ENCODE measurements around the gene MRPL22. TPM values are rescaled to one million over a fixed set of nuclear protein-coding genes. Genes with fewer than 3 reads are reported as not detected.
A peak's percentile ranks its signal among the peaks of the same experiment; 100 is the strongest.

The MRPL22 gene
- total and polyA plus RNA-seq, 2 experiments from 2014 or later, result 11.5 to 93.7 TPM

DNA sequence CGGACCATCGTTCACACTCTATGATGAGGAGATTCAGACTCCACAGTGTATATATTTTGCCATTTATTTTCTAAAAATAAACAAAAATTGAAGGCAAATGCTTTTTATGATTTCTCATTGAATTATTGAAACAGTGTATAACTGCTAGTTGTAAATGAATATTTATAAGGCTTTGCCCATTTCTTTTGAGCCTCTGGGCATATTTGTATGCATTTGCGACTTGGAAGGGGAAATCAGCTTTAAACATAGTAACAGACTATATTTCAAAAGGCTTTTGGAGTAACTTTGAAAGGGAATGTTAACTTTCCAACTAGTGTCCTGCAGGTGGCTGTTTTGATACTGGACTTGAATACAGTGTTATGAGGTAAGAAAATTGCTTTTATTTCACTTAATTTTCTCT, 26.0 kb downstream of the MRPL22 start:
- Histone ChIP-seq H3K27me3 (replicated peaks; ENCODE audit: insufficient read depth) (no peaks in the 10 kb centered on the region), H3K4me3 (no peak overlapping the region), H3K9ac (no peak overlapping the region), H3K36me3 (ENCODE audit: low read depth) (peaks cover 16% of the 10 kb centered on the region), H3K9me2 (ENCODE audit: insufficient read depth) (no peaks in the 10 kb centered on the region), H3K4me2 (ENCODE audit: unreplicated experiment) (no peak overlapping the region), H3K4me1 (ENCODE audit: insufficient read depth) (peaks cover 10% of the 10 kb centered on the region; the same call in 1 of the 2 replicates), H3K79me2 (ENCODE audit: insufficient read depth) (0 out of 2 replicates have a peak, but pooled peaks cover 8% of the 10 kb centered on the region), H3K27ac (no peak overlapping the region), H4K20me1 (ENCODE audit: insufficient read depth) (no peaks in the 10 kb centered on the region), H2AFZ (no peak overlapping the region), H3F3A (ENCODE audit: insufficient read depth) (no peaks in the 10 kb centered on the region), H3K9me3 (ENCODE audit: low read depth) (no peaks in the 10 kb centered on the region)
- 97 to 100% methylated on average over 3 of the region's 3 CpGs for WGBS, 2 experiments (ENCODE audit: low coverage in 1 of 2, low lambda C conversion rate in 2 of 2, missing lambda C conversion rate in 2 of 2)
- in situ Hi-C loops (cut with MboI), result no loop called here
- DNase-seq, result no peak
- TF ChIP-seq EZH2 (IDR thresholded peaks at IDR 0.05; ENCODE audit: insufficient read depth, poor library complexity, severe bottlenecking), result no peak
- no peak for TF ChIP-seq EZH2phosphoT487 (IDR thresholded peaks at IDR 0.05; ENCODE audit: insufficient read depth, low read depth)

DNA sequence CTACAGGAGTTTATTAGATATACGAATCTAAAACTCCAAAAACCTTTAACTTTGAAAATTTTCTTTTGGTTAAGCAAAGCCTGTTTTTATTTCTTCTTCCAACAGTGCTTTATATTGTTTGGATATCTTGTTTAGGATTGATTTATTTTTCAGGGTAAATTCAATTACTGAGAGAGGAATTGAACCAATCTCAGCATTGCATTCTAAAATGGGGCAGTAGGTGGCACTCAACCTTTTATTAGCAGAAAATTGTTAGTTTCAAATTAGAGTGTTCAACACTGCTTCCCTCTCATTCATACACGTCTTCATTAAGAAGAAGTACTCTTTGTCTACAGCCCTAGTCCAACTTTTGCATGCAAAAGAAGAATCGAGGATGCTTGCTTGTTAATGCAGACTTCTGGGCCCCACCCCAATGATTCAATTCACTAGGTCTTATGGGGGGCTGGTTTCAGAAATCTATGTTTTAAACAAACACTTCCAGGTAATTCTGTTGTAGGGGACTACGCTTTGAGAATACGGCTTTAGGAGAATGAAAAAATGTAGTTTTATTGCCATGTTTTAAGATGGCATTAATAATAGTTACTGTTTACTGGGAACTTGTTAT, 26.6 kb downstream of the MRPL22 start:
- H3K4me3 ChIP-seq, result no peak overlapping the region
- H3K9me2 ChIP-seq (ENCODE audit: insufficient read depth), result no peaks in the 10 kb centered on the region
- 0 out of 2 replicates have a peak, but pooled peaks cover 8% of the 10 kb centered on the region for H3K79me2 ChIP-seq (ENCODE audit: insufficient read depth)
- no peak overlapping the region for H3K9ac ChIP-seq
- H3F3A ChIP-seq (ENCODE audit: insufficient read depth), result no peaks in the 10 kb centered on the region
- H3K9me3 ChIP-seq (ENCODE audit: low read depth), result no peaks in the 10 kb centered on the region
- peaks cover 12% of the 10 kb centered on the region for H3K36me3 ChIP-seq (ENCODE audit: low read depth)
- no peak overlapping the region for H2AFZ ChIP-seq
- no peaks in the 10 kb centered on the region for H3K27me3 ChIP-seq (replicated peaks; ENCODE audit: insufficient read depth)
- peak; percentile 38 for DNase-seq
- H3K27ac ChIP-seq, result no peak overlapping the region
- TF ChIP-seq EZH2phosphoT487 (IDR thresholded peaks at IDR 0.05; ENCODE audit: insufficient read depth, low read depth) (no peak), EZH2 (IDR thresholded peaks at IDR 0.05; ENCODE audit: insufficient read depth, poor library complexity, severe bottlenecking) (no peak)
- 76 to 79% methylated on average over 5 of the region's 5 CpGs for WGBS, 2 experiments (ENCODE audit: low coverage in 1 of 2, low lambda C conversion rate in 2 of 2, missing lambda C conversion rate in 2 of 2)
- no peak overlapping the region for H3K4me2 ChIP-seq (ENCODE audit: unreplicated experiment)
- in situ Hi-C loops (cut with MboI), result no loop called here
- H3K4me1 ChIP-seq (ENCODE audit: insufficient read depth), result peaks cover 10% of the 10 kb centered on the region; the same call in 1 of the 2 replicates
- H4K20me1 ChIP-seq (ENCODE audit: insufficient read depth), result no peaks in the 10 kb centered on the region

DNA sequence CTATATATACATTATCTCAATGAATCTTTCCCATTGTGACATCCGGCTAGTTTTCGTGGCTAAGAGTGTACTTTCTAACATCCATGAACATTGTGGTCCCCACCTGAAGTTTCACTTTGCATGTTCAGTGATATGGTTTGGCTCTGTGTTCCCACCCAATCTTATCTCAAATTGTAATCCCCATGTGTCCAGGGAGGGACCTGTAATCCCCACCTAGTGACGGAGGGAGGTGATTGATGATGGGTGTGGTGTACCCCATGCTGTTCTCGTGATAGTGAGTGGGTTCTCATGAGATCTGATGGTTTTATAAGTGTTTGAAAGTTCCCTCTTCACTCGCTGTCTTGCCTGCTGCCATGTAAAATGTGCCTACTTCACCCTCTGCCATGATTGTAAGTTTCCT, 28.1 kb downstream of the MRPL22 start:
- no peaks in the 10 kb centered on the region for H3K79me2 ChIP-seq (ENCODE audit: insufficient read depth)
- no peak overlapping the region for H3K27ac ChIP-seq
- H2AFZ ChIP-seq, result no peak overlapping the region
- in situ Hi-C loops (cut with MboI), result no loop called here
- no peaks in the 10 kb centered on the region for H3K9me3 ChIP-seq (ENCODE audit: low read depth)
- 86 to 87% methylated on average over 5 of the region's 5 CpGs for WGBS, 2 experiments (ENCODE audit: low coverage in 1 of 2, low lambda C conversion rate in 2 of 2, missing lambda C conversion rate in 2 of 2)
- DNase-seq, result no peak
- H3F3A ChIP-seq (ENCODE audit: insufficient read depth), result no peaks in the 10 kb centered on the region
- no peak overlapping the region for H3K4me3 ChIP-seq
- H3K4me1 ChIP-seq (ENCODE audit: insufficient read depth), result peaks cover 10% of the 10 kb centered on the region; the same call in 1 of the 2 replicates
- no peak overlapping the region for H3K9ac ChIP-seq
- TF ChIP-seq EZH2 (IDR thresholded peaks at IDR 0.05; ENCODE audit: insufficient read depth, poor library complexity, severe bottlenecking) (no peak), EZH2phosphoT487 (IDR thresholded peaks at IDR 0.05; ENCODE audit: insufficient read depth, low read depth) (no peak)
- peaks cover 7% of the 10 kb centered on the region; the same call in 1 of the 2 replicates for H3K36me3 ChIP-seq (ENCODE audit: low read depth)
- no peaks in the 10 kb centered on the region for H3K27me3 ChIP-seq (replicated peaks; ENCODE audit: insufficient read depth)
- H3K9me2 ChIP-seq (ENCODE audit: insufficient read depth), result no peaks in the 10 kb centered on the region
- H4K20me1 ChIP-seq (ENCODE audit: insufficient read depth), result no peaks in the 10 kb centered on the region
- no peak overlapping the region for H3K4me2 ChIP-seq (ENCODE audit: unreplicated experiment)

DNA sequence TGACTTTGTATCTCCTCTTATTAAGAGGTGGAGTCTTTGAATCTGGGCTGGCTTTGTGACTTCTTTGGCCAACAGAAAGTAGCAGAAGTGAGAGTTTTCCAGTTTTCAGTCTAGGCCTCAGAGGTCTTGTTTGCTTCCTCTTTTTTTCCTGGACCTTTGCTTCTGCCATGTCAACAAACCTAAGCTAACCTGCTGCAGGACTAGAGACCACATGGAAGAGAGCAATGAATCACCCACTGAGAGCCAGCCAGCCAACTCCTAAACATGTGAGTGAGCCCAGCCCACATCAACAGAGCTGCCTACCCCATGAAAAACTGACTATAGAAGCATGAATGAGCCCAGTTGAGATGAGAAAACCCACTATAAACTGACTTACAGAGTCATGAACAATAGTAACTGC, 29.9 kb downstream of the MRPL22 start:
- DNase-seq, result peak; percentile 45
- H3K27me3 ChIP-seq (replicated peaks; ENCODE audit: insufficient read depth), result no peaks in the 10 kb centered on the region
- H2AFZ ChIP-seq, result no peak overlapping the region
- no peaks in the 10 kb centered on the region for H3K79me2 ChIP-seq (ENCODE audit: insufficient read depth)
- no peaks in the 10 kb centered on the region for H3K9me2 ChIP-seq (ENCODE audit: insufficient read depth)
- TF ChIP-seq EZH2 (IDR thresholded peaks at IDR 0.05; ENCODE audit: insufficient read depth, poor library complexity, severe bottlenecking) (no peak), EZH2phosphoT487 (IDR thresholded peaks at IDR 0.05; ENCODE audit: insufficient read depth, low read depth) (no peak)
- no peaks in the 10 kb centered on the region for H3K9me3 ChIP-seq (ENCODE audit: low read depth)
- H3K36me3 ChIP-seq (ENCODE audit: low read depth), result peaks cover 7% of the 10 kb centered on the region; the same call in 1 of the 2 replicates
- H4K20me1 ChIP-seq (ENCODE audit: insufficient read depth), result no peaks in the 10 kb centered on the region
- H3K9ac ChIP-seq, result no peak overlapping the region
- H3K4me3 ChIP-seq, result no peak overlapping the region
- peaks cover 10% of the 10 kb centered on the region; the same call in 1 of the 2 replicates for H3K4me1 ChIP-seq (ENCODE audit: insufficient read depth)
- in situ Hi-C loops (cut with MboI), result no loop called here
- H3F3A ChIP-seq (ENCODE audit: insufficient read depth), result no peaks in the 10 kb centered on the region
- no peak overlapping the region; the same call in 1 of the 2 replicates for H3K27ac ChIP-seq
- H3K4me2 ChIP-seq (ENCODE audit: unreplicated experiment), result no peak overlapping the region

All from GM23248 (cell line).